GM12891 (cell line): ENCODE results near the gene SNAPC2.

Experiments
- DNase-seq: peaks from one replicate; pipeline ENCODE4 v3.0.0; 2011; ENCODE audit warnings: low spot score; ENCODE audit not compliant: insufficient read length
- FAIRE-seq: peaks from 2 replicates; lab custom pipeline; 2011; peaks lifted over from hg19 to GRCh38; lab: Jason Lieb, UNC
- PAX5 ChIP-seq: IDR thresholded peaks from 2 replicates; pipeline ENCODE4 v1.6.1; 2011; ENCODE audit warnings: low read length, moderate library complexity, mild to moderate bottlenecking; ENCODE audit not compliant: insufficient read depth, severe bottlenecking
- POLR2A ChIP-seq: IDR thresholded peaks from 2 replicates; pipeline ENCODE4 v1.6.1; 2011; ENCODE audit warnings: low read depth, low read length, control low read depth
- POLR2AphosphoS5 ChIP-seq: IDR thresholded peaks from 2 replicates; pipeline ENCODE4 v1.6.1; 2011; ENCODE audit warnings: low read depth, low read length, control low read depth
- POU2F2 ChIP-seq: IDR thresholded peaks from 2 replicates; pipeline ENCODE4 v1.6.1; 2011; ENCODE audit warnings: low read depth, mild to moderate bottlenecking, control low read depth, low read length, moderate library complexity
- SPI1 ChIP-seq: IDR thresholded peaks from 2 replicates; pipeline ENCODE4 v1.6.1; 2011; ENCODE audit warnings: low read depth, low read length, control low read depth
- TAF1 ChIP-seq: IDR thresholded peaks from 2 replicates; pipeline ENCODE4 v1.6.1; 2011; ENCODE audit warnings: low read depth, low read length, control low read depth

SNAPC2 gene

DNA sequence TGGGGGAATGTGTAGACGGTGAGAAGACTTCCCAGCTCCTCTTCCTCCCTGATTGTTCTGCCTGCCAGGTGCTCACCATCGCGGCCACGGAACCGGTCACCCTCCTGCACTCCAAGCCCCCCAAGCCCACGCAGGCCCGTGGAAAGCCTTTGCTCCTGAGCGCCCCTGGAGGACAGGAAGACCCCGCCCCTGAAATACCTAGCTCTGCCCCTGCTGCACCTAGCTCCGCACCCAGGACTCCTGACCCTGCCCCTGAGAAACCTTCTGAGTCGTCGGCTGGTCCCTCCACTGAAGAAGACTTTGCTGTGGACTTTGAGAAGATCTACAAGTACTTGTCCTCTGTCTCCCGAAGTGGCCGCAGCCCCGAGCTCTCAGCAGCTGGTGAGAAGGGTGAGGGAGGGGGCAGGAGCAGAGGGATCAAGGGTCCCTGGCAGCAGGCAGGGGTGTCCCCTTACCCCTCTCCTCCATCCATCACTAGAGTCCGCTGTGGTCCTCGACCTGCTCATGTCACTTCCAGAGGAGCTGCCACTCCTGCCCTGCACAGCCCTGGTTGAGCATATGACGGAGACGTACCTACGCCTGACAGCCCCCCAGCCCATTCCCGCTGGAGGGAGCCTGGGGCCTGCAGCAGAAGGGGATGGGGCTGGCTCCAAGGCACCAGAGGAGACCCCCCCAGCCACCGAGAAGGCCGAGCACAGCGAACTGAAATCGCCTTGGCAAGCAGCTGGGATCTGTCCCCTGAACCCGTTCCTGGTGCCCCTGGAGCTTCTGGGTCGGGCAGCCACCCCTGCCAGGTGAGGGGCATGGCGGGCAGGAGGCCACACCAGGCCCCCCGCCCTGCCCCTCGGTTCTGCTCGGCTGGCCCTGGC lies 2.1 kb downstream of the SNAPC2 start:
- TF ChIP-seq SPI1, result no peak
- TF ChIP-seq POU2F2, result no peak
- TF ChIP-seq TAF1, result no peak
- TF ChIP-seq PAX5, result no peak
- TF ChIP-seq POLR2AphosphoS5, result no peak
- FAIRE-seq (no peak), DNase-seq (no peak)

- no peak for TF ChIP-seq SPI1
- TF ChIP-seq POLR2A, result no peak
- no peak for TF ChIP-seq PAX5
- TF ChIP-seq TAF1, result no peak
- no peak for TF ChIP-seq POU2F2
- TF ChIP-seq POLR2AphosphoS5, result no peak
- DNase-seq (no peak), FAIRE-seq (no peak)
Measured at GRCh38 chr19:7922836-7923195, 2.7 kb downstream of the SNAPC2 start.

GRCh38 chr19:7923295-7924191 lies 3.4 kb downstream of the SNAPC2 start:
- DNase-seq (no peak), FAIRE-seq (no peak)
- no peak for TF ChIP-seq TAF1
- TF ChIP-seq PAX5, result no peak
- TF ChIP-seq POU2F2, result no peak
- TF ChIP-seq SPI1, result no peak
- TF ChIP-seq POLR2AphosphoS5, result no peak
- TF ChIP-seq POLR2A, result no peak

- FAIRE-seq, result no peak
- TF ChIP-seq POLR2A (no peak), TAF1 (no peak), POU2F2 (no peak), SPI1 (no peak), POLR2AphosphoS5 (no peak), PAX5 (no peak)
Measured at GRCh38 chr19:7924241-7924640, 4.1 kb downstream of the SNAPC2 start.

GRCh38 chr19:7924651-7925170 lies 4.6 kb downstream of the SNAPC2 start:
- TF ChIP-seq POLR2A, result no peak
- no peak for TF ChIP-seq TAF1
- no peak for TF ChIP-seq POU2F2
- no peak for TF ChIP-seq POLR2AphosphoS5
- TF ChIP-seq PAX5, result no peak
- no peak for TF ChIP-seq SPI1
- no peak for FAIRE-seq

More at GRCh38 chr19:7924241-7924640, 4.1 kb downstream of the SNAPC2 start:
- no peak for DNase-seq

GRCh38 chr19:7925171-7925851 lies 5.2 kb downstream of the SNAPC2 start:
- FAIRE-seq, result peak; percentile 99
- TF ChIP-seq POLR2AphosphoS5 (no peak), TAF1 (no peak), POU2F2 (no peak), POLR2A (no peak), SPI1 (no peak), PAX5 (no peak)
- DNase-seq, result peak; percentile 91

More at GRCh38 chr19:7924651-7925170, 4.6 kb downstream of the SNAPC2 start:
- DNase-seq, result no peak

GRCh38 chr19:7926021-7926726 lies 6.0 kb downstream of the SNAPC2 start, which contains the start of gene CTXN1:
CTXN1 (minus strand) TSS chr19:7926135; CDS start chr19:7925538, 597 bp downstream.
- TF ChIP-seq POLR2A (no peak), SPI1 (no peak), PAX5 (no peak), POLR2AphosphoS5 (no peak), TAF1 (no peak), POU2F2 (no peak)
- DNase-seq (peak; percentile 92), FAIRE-seq (peak; percentile 66)

- FAIRE-seq, result no peak
- no peak for DNase-seq
- TF ChIP-seq SPI1 (no peak), POU2F2 (no peak), TAF1 (no peak), POLR2AphosphoS5 (no peak), POLR2A (no peak), PAX5 (no peak)
Measured at GRCh38 chr19:7926727-7927604, 6.8 kb downstream of the SNAPC2 start.
